GM12878 (cell line): ENCODE data around the gene COL17A1. TPM values are rescaled to one million over a fixed set of nuclear protein-coding genes. Genes with fewer than 3 reads are reported as not detected.

Experiments used
- CHD1 ChIP-seq: IDR thresholded peaks from 2 replicates; pipeline ENCODE4 v1.6.1; 2012; ENCODE audit warnings: low read depth, low read length, improper control_type of control experiment
- CREB1 ChIP-seq: IDR thresholded peaks from 2 replicates; pipeline ENCODE4 v1.6.1; 2012; ENCODE audit warnings: low read depth, mild to moderate bottlenecking, inconsistent platforms
- CREM ChIP-seq: IDR thresholded peaks from 2 replicates; pipeline ENCODE4 v1.6.1; 2014; ENCODE audit warnings: antibody characterized with exemption, low read depth
- ETV6 ChIP-seq, 2 experiments: fragments of 450-650 bp in 1 of 2; IDR thresholded peaks in 1 of 2; conservative IDR thresholded peaks in 1 of 2; 2 replicates each; pipeline ENCODE4 v1.6.1; 2014; ENCODE audit warnings: antibody characterized with exemption in 1 of 2, borderline replicate concordance in 1 of 2, low read depth in 1 of 2, mild to moderate bottlenecking in 1 of 2, moderate library complexity in 1 of 2
- FOXM1 ChIP-seq: IDR thresholded peaks from 2 replicates; pipeline ENCODE4 v1.6.1; 2012; ENCODE audit warnings: low read depth, mild to moderate bottlenecking, inconsistent platforms, low read length, moderate library complexity
- GABPA ChIP-seq: IDR thresholded peaks from 2 replicates; pipeline ENCODE4 v1.6.1; 2014; ENCODE audit warnings: antibody characterized with exemption, low read depth, mild to moderate bottlenecking, inconsistent platforms
- IRF4 ChIP-seq: IDR thresholded peaks from 2 replicates; pipeline ENCODE4 v1.6.1; 2011; ENCODE audit warnings: low read depth, low read length
- JUNB ChIP-seq: IDR thresholded peaks from 2 replicates; pipeline ENCODE4 v1.6.1; 2016; ENCODE audit warnings: antibody characterized with exemption, mild to moderate bottlenecking
- LARP7 ChIP-seq: fragments of 450-650 bp; IDR thresholded peaks from 2 replicates; pipeline ENCODE4 v1.6.1; 2017; ENCODE audit warnings: mild to moderate bottlenecking
- MEF2A ChIP-seq: IDR thresholded peaks from 2 replicates; pipeline ENCODE4 v1.6.1; 2011; ENCODE audit warnings: low read depth, mild to moderate bottlenecking, low read length, moderate library complexity; ENCODE audit not compliant: insufficient read depth
- MEF2B ChIP-seq: fragments of 450-650 bp; IDR thresholded peaks from 2 replicates; pipeline ENCODE4 v1.6.1; 2018; ENCODE audit warnings: mild to moderate bottlenecking, moderate library complexity; ENCODE audit not compliant: partially characterized antibody, poor library complexity, severe bottlenecking
- PAX8 ChIP-seq: fragments of 450-650 bp; IDR thresholded peaks from 2 replicates; pipeline ENCODE4 v1.6.1; 2017; ENCODE audit warnings: mild to moderate bottlenecking, moderate library complexity
- POLR2AphosphoS5 ChIP-seq: IDR thresholded peaks from 2 replicates; pipeline ENCODE4 v1.6.1; 2011; ENCODE audit warnings: mild to moderate bottlenecking, low read length, inconsistent platforms
- RAD21 ChIP-seq: IDR thresholded peaks from 2 replicates; pipeline ENCODE4 v1.6.1; 2011; ENCODE audit warnings: mild to moderate bottlenecking, low read depth, low read length, moderate library complexity; ENCODE audit not compliant: insufficient read depth
- RELA ChIP-seq: fragments of 450-650 bp; IDR thresholded peaks from 2 replicates; pipeline ENCODE4 v1.8.0; 2014; ENCODE audit warnings: borderline replicate concordance; ENCODE audit not compliant: partially characterized antibody
- SMAD5 ChIP-seq: IDR thresholded peaks from 2 replicates; pipeline ENCODE4 v1.6.1; 2016; ENCODE audit warnings: antibody characterized with exemption, low read depth
- SUPT20H ChIP-seq: IDR thresholded peaks from 2 replicates; pipeline ENCODE4 v1.6.1; 2011; ENCODE audit warnings: low read depth, mild to moderate bottlenecking, low read length, moderate library complexity, borderline replicate concordance; ENCODE audit not compliant: control insufficient read depth
- polyA plus RNA-seq, 11 experiments: library from polyadenylated mRNA; depleted of rRNA in 4 of 11; unstranded in 6 of 11; stranded (reverse) in 5 of 11; fragments of >200 nt; fragmentation: Nextera tagmentation in 4 of 11; fragmentation: Illumina TruSeq in 1 of 11; extraction: Ambion mirVana in 4 of 11; extraction: Trizol in 1 of 11; gene quantifications; 1 replicate in 1 of 11; 2 replicates in 10 of 11; pipeline versions ENCODE4 v1.2.1 to v1.2.3, GENCODE V29; 2011 to 2016; ENCODE audit warnings: inconsistent platforms in 2 of 11, missing spikeins in 2 of 11, low read depth in 1 of 11
- total RNA-seq, 4 experiments: library from RNA; depleted of rRNA in 3 of 4; stranded (reverse); fragments of >200 nt in 3 of 4; fragmentation: Illumina TruSeq in 1 of 4; extraction: Trizol in 1 of 4; gene quantifications; 2 replicates each; pipeline versions ENCODE4 v1.2.1 to v1.2.3, GENCODE V29; 2013 to 2021
- TF ChIP-seq, protein P1 (sequence below): fragments of 450-650 bp; IDR thresholded peaks from 2 replicates; pipeline ENCODE4 v1.6.1; 2017; ENCODE audit warnings: mild to moderate bottlenecking, low read depth, inconsistent platforms; ENCODE audit not compliant: poor library complexity, severe bottlenecking
- TF ChIP-seq, protein P2 (sequence below): fragments of 450-650 bp; IDR thresholded peaks from 2 replicates; pipeline ENCODE4 v1.6.1; 2018; ENCODE audit warnings: mild to moderate bottlenecking, low read depth, moderate library complexity; ENCODE audit not compliant: partially characterized antibody
- TF ChIP-seq, protein P3 (sequence below): fragments of 450-650 bp; formaldehyde crosslinking; IDR thresholded peaks from 2 replicates; pipeline ENCODE4 v1.5.0; 2022; ENCODE audit warnings: mild to moderate bottlenecking, missing genetic modification characterization
- TF ChIP-seq, protein P4 (sequence below): IDR thresholded peaks from 2 replicates; pipeline ENCODE4 v1.6.1; 2011; ENCODE audit warnings: mild to moderate bottlenecking, low read depth, low read length, moderate library complexity; ENCODE audit not compliant: insufficient replicate concordance

Gene COL17A1
- total and polyA plus RNA-seq, 10 of the 15 experiments (the other 5 are each of a cell fraction or from before 2014, with no cell fraction given): 0.08 to 0.22 TPM; not detected in 8

DNA sequence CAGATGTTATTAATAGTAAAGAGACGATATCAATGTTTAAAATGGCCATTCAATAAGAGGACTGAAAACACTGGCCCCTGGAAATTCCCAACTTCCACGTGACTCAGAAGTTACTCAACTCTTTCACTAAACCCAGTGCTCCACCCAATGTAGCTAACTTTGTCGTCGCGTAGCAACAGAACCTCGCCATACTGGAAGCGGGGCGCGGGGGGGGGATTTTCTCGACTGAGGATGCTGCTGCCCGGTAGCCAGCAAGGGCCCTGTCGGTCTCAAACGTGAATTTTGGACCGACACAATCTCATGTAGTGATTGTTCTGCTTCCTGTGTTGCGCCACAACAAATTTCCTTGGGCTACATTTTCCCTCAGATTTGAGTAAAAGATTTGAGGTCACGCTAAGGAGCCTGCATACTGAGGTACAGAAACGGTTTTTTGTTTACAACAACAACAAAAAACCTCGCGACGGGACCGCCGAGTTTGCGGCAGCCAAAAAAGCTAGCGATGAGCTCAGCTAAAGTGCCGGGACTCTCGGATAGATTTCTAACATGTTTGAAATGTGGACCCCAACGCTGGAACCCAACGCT is 35.3 kb upstream of the COL17A1 start (continued):
- TF ChIP-seq RAD21 (no peak), JUNB (no peak), LARP7 (no peak; the same call in 1 of the 2 replicates), SUPT20H (no peak), SMAD5 (no peak), PAX8 (0 out of 2 replicates have a peak, but pooled peaks have one; percentile 26), GABPA (no peak), CREB1 (0 out of 2 replicates have a peak, but pooled peaks have one; percentile 9), POLR2AphosphoS5 (peak; percentile 22; the same call in 1 of the 2 replicates), RELA (peak; percentile 88), FOXM1 (0 out of 2 replicates have a peak, but pooled peaks have one; percentile 43), IRF4 (no peak), CHD1 (no peak), MEF2B (no peak), CREM (no peak; the same call in 1 of the 2 replicates), ETV6 (conservative IDR thresholded peaks at IDR 0.05 in 1 of 2, IDR thresholded peaks at IDR 0.05 in 1 of 2; ENCODE audit: borderline replicate concordance in 1 of 2, low read depth in 1 of 2) (no peak), MEF2A (no peak)
- TF ChIP-seq, protein P1, sequence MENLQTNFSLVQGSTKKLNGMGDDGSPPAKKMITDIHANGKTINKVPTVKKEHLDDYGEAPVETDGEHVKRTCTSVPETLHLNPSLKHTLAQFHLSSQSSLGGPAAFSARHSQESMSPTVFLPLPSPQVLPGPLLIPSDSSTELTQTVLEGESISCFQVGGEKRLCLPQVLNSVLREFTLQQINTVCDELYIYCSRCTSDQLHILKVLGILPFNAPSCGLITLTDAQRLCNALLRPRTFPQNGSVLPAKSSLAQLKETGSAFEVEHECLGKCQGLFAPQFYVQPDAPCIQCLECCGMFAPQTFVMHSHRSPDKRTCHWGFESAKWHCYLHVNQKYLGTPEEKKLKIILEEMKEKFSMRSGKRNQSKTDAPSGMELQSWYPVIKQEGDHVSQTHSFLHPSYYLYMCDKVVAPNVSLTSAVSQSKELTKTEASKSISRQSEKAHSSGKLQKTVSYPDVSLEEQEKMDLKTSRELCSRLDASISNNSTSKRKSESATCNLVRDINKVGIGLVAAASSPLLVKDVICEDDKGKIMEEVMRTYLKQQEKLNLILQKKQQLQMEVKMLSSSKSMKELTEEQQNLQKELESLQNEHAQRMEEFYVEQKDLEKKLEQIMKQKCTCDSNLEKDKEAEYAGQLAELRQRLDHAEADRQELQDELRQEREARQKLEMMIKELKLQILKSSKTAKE: peak; percentile 70
- TF ChIP-seq, protein P2, sequence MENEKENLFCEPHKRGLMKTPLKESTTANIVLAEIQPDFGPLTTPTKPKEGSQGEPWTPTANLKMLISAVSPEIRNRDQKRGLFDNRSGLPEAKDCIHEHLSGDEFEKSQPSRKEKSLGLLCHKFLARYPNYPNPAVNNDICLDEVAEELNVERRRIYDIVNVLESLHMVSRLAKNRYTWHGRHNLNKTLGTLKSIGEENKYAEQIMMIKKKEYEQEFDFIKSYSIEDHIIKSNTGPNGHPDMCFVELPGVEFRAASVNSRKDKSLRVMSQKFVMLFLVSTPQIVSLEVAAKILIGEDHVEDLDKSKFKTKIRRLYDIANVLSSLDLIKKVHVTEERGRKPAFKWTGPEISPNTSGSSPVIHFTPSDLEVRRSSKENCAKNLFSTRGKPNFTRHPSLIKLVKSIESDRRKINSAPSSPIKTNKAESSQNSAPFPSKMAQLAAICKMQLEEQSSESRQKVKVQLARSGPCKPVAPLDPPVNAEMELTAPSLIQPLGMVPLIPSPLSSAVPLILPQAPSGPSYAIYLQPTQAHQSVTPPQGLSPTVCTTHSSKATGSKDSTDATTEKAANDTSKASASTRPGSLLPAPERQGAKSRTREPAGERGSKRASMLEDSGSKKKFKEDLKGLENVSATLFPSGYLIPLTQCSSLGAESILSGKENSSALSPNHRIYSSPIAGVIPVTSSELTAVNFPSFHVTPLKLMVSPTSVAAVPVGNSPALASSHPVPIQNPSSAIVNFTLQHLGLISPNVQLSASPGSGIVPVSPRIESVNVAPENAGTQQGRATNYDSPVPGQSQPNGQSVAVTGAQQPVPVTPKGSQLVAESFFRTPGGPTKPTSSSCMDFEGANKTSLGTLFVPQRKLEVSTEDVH: no peak
- TF ChIP-seq, protein P3, sequence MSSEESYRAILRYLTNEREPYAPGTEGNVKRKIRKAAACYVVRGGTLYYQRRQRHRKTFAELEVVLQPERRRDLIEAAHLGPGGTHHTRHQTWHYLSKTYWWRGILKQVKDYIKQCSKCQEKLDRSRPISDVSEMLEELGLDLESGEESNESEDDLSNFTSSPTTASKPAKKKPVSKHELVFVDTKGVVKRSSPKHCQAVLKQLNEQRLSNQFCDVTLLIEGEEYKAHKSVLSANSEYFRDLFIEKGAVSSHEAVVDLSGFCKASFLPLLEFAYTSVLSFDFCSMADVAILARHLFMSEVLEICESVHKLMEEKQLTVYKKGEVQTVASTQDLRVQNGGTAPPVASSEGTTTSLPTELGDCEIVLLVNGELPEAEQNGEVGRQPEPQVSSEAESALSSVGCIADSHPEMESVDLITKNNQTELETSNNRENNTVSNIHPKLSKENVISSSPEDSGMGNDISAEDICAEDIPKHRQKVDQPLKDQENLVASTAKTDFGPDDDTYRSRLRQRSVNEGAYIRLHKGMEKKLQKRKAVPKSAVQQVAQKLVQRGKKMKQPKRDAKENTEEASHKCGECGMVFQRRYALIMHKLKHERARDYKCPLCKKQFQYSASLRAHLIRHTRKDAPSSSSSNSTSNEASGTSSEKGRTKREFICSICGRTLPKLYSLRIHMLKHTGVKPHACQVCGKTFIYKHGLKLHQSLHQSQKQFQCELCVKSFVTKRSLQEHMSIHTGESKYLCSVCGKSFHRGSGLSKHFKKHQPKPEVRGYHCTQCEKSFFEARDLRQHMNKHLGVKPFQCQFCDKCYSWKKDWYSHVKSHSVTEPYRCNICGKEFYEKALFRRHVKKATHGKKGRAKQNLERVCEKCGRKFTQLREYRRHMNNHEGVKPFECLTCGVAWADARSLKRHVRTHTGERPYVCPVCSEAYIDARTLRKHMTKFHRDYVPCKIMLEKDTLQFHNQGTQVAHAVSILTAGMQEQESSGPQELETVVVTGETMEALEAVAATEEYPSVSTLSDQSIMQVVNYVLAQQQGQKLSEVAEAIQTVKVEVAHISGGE (CRISPR knock-in tag): no peak
- TF ChIP-seq, protein P4, sequence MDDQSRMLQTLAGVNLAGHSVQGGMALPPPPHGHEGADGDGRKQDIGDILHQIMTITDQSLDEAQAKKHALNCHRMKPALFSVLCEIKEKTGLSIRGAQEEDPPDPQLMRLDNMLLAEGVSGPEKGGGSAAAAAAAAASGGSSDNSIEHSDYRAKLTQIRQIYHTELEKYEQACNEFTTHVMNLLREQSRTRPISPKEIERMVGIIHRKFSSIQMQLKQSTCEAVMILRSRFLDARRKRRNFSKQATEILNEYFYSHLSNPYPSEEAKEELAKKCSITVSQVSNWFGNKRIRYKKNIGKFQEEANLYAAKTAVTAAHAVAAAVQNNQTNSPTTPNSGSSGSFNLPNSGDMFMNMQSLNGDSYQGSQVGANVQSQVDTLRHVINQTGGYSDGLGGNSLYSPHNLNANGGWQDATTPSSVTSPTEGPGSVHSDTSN: no peak
